ENCODE measurements around the gene HSPH1.

Gene HSPH1

GRCh38 chr13:31096654-31097302, 64.9 kb downstream of the HSPH1 start:
- no peak for DNase-seq (ENCODE audit: low spot score)

DNA sequence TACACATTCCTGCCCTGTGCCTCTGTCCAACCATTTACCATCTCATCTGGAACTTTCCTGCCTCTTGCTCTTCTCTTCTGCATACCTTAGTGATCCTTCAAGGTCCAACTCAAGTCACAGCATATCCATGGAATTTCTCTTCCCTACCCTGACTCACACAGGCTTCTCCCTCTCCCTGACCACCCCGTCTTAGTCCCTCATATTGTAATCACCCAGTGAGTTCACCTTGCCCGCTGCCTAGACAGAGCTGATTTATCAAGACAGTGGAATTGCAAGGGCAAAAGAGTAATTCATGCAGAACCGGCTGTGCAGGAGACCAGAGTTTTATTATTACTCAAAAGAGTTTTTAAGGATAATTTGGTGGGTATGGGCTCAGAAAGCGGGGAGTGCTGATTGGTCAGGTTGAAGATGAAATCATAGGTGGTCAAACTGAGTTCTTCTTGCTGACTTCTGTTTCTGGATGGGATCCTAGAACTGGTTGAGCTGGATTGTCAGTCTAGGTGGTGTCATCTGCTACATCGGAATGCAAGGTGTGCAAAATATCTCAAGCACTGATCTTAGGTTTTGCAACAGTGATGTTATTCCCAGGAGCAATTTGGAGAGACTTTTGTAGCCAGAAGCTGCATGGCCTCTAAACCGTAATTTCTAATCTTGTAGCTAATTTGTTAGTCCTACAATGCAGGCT, 67.2 kb downstream of the HSPH1 start:
- DNase-seq (ENCODE audit: low spot score), result no peak

GRCh38 chr13:31093145-31093885, 68.4 kb downstream of the HSPH1 start:
- DNase-seq (ENCODE audit: low spot score), result no peak

GRCh38 chr13:31092646-31093045, 69.1 kb downstream of the HSPH1 start:
- DNase-seq (ENCODE audit: low spot score), result no peak

DNA sequence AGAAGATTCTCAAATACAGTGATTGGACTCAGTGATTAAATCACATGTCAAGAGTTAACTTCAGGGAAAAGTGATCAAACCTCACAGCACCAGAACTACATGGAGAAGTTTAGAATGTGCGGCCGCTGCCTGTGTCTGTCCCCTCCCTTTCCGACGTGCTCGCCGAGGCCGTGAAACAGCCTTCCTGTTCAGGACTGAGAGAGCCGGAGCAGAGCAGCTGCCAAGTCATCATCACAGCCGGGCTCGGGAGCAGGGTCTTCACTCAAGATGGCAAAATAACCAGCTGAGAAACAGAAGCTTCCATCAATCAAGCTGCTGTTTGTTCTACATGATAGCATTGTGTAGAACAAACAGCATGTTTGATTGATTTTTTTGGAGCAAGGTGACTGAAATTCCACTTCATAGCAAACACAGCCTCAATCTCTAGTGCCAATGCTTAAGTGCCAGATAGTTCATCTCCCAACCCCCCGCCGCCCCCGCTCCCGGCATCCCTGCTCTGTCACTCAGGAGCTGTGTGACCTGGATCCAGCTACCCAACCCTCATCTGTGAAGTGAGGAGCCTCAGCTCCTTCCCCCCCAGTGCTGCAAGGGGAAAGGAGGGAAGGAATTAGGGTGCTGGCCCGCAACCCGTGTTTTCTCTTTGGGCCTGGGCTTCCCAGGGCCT, 70.6 kb downstream of the HSPH1 start:
- DNase-seq (ENCODE audit: low spot score), result no peak

DNA sequence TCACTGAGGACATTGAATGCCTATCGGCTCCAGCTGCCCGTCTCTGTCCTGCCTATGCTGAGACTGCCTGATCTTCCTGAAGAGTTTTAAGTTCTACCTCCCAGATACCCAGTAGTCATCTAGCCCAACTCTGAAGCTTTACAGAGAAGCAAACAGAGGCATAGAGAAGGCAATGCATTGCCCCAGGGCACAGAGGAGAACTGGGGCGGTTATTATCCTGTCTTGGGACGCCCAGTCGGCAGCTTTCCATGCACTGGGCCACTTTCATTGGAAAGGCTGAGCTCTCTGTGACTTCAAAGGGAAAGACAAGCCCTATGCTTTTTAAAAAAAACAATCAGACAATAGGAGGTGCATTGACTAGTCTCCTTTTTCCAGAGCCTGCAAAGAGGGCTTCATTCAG, 71.6 kb downstream of the HSPH1 start:
- DNase-seq (ENCODE audit: low spot score), result peak; percentile 24

GRCh38 chr13:31089649-31090048, 72.1 kb downstream of the HSPH1 start:
- no peak for DNase-seq (ENCODE audit: low spot score)

- DNase-seq (ENCODE audit: low spot score), result no peak
Observed at GRCh38 chr13:31088826-31089420, 72.8 kb downstream of the HSPH1 start.
